GF-D8 (cell line): ENCODE results near the gene SHQ1.

Experiments used
- DNase-seq: peaks from one replicate; lab custom pipeline; 2025; lab: John Stamatoyannopoulos, UW

The SHQ1 gene

GRCh38 chr3:72847751-72848702, at the start of gene SHQ1:
TSS of gene SHQ1 (minus strand) at chr3:72848445. CDS start at chr3:72848340, 105 bp downstream.
- DNase-seq: peak; percentile 89

GRCh38 chr3:72897758-72898007, 49.4 kb upstream of the SHQ1 start:
- DNase-seq: no peak

- no peak for DNase-seq
Observed at GRCh38 chr3:72896996-72897757, 48.9 kb upstream of the SHQ1 start.

GRCh38 chr3:72894976-72895552, 46.8 kb upstream of the SHQ1 start:
- peak; percentile 60 for DNase-seq

DNA sequence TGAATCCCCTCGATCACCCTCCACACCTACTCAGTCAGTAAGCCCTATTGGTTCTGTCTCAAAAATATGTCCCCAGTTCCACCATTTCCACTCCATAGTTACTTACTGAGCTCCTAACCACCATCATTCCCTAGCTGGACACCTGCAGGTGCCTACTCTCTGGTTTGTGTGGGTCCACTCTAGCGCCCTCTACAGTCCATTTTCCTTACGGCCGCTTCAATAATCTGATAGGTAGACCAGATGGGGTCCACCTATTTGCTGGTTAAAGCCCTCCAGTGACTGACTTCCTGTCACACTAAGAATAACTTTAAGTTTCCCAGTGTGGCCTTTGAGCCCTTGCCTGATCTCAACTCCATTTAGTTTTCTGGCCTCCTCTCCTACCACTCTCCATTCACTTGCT, 44.6 kb upstream of the SHQ1 start:
- DNase-seq: no peak

- DNase-seq: no peak
Observed at GRCh38 chr3:72892081-72892775, 44.0 kb upstream of the SHQ1 start.

DNA sequence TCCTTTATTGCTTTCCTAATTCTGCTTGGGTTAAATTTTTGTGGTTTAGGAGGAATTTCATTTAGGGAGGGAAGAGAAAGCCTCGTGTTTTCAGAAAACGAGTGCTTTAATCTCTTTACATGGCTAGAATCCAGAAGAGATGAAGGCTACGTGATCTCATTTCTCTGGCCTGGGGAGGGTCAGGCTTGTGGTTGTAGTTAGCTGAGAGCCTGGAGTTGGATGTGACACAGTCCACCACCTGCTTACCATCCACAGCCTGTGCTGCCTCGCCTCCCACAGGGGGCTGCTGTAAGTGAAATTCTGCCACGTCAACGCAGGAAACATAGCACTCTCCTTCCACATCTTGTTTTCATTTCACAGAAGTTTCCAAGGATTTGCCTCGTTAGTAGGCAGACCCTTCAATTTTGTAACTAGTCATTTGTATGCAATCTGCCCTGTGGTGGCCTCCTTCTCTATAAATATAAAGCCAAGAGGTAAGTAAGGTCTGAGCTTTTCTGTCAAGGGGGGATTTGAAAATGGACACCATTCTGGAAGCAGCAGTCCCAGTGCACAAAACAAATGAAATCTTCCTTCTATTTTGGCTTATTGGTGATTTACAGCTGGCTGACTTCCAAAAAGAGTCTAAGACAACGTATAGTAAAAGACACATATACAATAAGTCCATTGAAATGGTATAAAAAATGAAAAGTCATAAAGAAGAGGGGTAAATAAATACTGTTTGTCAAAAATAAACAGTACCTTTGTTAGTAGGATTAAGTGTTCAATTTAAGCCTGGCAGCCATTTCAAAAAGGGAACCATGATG, 43.0 kb upstream of the SHQ1 start:
- DNase-seq: no peak

DNA sequence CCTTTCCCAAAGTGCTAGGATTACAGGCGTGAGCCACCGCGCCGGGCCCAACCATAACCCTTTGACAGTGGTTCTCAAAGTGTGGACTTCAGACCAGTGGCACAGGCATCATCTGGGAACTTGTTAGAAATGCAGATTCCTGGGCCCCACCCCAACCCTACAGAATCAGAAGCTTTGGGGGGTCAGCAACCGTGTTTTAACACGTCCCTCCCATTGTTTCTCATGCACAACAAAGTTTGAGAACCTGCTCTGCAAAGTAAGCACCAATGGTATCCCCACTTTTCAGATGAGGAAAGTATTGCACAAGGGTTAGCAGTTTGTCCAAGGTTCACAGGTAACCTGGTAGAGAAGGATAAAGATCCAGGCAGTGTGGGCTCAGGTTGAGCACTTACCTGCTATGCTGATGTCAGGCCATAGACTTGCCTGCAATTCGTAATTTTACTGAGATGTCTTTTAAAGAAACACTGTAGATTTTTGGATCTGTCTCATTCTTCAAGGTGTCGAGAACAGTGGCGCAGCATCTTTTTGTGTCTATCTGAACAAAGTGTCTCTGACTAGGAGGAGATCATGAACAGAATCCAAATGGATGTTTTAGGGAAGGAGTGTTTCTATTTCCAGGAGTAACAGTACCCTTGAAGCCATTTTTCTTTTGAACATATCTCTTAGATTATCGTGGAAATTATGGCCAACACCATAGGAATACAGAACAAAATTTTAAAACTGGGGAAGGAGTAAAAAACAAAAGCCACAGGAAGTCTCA, 42.1 kb upstream of the SHQ1 start:
- DNase-seq: no peak

DNA sequence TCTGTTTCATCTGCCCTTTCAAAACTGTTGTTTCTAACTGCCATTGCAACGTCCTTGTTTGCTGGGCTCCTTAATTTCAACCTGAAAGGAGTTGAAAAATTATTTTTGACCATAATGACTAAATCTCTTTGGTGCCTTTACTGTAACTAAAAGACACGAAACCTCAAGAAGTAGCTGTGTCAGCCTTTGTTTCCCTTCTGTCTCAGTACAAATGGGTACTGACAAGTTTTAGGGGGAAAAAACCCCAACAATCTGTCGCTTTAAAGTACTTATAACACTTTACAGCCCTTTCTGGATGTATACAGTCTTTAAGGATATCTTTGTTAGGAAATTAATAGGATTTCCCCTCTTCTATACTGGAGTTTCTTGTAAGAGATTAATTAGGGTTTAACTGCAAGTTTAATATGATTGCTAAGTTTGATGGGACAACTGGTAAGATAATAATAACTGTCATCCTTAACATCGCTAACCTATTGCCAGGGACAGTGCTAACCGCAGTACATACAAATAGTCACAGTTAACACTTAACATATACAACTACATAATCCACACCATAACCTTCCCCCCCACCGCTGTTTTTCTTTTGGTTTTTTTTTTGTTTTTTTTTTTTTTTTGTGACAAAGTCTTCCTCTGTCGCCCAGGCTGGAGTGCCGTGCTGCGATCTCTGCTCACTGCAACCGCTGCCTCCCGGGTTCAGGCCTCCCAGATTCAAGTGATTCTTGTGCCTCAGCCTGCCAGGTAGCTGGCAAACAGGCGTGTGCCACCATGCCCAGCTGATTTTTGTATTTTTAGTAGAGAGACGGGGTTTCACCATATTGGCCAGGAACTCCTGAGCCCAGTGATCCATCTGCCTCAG, 41.3 kb upstream of the SHQ1 start:
- DNase-seq: no peak

DNA sequence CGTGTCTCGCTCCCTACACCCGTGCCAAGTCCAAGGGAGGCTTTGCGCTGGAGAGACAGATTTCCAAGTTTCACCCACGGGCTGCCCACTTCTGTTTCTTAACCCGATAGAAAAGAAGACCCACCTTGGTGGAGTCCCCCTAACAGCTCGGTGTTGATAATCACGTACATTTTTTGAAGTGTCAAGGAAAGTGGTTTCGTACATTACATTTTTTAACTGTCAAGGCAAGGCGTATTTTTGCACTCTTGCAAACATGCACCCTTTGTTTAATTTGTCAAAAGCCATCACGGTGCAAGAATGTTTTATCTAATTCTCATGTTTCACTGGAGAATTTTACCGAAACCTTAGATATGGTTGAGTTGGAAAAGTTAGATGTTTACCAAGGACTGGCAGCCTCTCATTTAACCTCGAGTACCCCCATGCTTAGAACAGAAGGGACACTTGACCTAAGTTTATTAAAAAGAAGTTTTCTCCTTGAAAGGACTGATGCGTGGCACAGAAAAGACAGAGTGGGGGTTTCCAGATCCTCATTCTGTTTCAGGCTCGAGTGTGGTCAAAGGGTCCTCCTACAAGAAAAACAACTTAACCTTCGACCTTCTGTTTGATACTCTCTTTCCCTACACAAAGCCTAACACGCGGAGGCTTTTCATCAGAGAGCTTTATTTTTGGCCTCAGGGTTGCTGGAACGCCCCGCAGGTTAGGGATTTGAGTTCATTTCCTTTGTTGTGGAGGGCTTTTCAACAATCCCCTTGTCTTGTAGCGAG, 40.5 kb upstream of the SHQ1 start:
- no peak for DNase-seq

GRCh38 chr3:72887705-72888545, 39.7 kb upstream of the SHQ1 start, which contains the start of gene GXYLT2:
TSS of gene GXYLT2 (plus strand) at chr3:72888046. CDS start at chr3:72888234, 188 bp downstream.
- no peak for DNase-seq

GRCh38 chr3:72887343-72887704, 39.1 kb upstream of the SHQ1 start:
- no peak for DNase-seq

DNA sequence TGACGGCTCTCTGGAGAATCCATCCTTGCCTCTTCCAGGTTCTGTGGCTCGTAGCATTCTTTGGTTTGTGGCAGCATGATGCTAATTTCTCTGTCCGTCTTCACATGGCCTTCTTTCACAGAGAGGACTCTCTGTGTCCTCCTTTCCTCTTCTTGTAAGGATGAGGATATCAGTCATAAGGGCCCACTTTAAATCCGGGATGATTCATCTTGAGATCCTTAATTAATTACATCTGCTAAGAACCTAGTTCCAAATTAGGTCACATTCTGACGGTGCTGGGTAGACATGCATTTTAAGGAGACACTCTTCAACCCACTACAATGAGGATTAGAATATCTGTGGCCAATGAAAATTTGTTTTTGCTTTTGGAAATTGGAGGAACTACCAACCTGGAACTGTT, 23.9 kb upstream of the SHQ1 start:
- DNase-seq: no peak

- DNase-seq: no peak
Observed at GRCh38 chr3:72862314-72863090, 14.3 kb upstream of the SHQ1 start.

- DNase-seq: no peak
Observed at GRCh38 chr3:72860846-72861245, 12.6 kb upstream of the SHQ1 start.

DNA sequence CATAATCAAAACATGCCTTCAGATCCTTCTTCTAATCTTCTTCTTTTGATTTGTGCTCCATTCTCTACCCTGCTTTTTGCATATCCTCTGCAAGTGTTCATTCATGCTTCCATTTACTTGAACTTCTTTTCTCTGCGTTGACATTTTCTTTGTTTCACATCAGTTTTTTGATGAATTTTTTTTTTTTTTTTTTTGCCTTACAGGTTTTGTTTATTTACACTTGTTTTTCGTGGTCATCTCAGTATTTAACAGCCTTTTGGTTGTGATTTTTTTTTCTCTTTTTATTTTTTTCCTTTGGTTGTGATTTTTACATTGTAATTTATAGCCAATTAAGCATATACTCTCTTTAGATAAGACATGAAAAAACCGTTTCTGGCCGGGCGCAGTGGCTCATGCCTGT, 11.8 kb upstream of the SHQ1 start:
- no peak for DNase-seq

GRCh38 chr3:72855001-72855400, 6.8 kb upstream of the SHQ1 start:
- no peak for DNase-seq
